CMK (cell line): ENCODE results near the gene CMTM6.
"Not testable (repeated sequence)": the region's sequence is repeated elsewhere in the genome, so short reads cannot be mapped to it uniquely, and the experiment has no call there.

Source experiments
- DNase-seq: peaks from one replicate; pipeline ENCODE4 v3.0.0-alpha.2; 2010; ENCODE audit warnings: low read depth

CMTM6 gene

DNA sequence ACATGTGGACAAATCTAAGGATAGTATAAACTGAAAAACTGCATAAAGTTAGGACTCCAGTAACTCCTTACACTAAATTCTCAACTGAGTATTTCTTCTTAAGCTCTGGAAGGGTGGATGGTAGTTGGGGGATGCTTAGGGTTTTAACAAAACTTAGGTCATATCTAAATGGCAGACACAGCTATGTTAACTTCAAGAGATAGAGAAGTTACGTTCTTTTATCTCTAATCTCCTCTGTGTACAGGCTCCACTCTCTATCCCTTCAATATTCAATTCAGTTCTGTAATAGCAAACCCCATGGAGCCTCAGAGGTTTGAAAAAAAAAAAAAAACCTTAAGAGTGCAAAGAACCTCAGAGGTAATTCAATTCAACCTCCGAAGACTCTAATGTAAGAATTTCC, 3.1 kb downstream of the CMTM6 start:
- no peak for DNase-seq

DNA sequence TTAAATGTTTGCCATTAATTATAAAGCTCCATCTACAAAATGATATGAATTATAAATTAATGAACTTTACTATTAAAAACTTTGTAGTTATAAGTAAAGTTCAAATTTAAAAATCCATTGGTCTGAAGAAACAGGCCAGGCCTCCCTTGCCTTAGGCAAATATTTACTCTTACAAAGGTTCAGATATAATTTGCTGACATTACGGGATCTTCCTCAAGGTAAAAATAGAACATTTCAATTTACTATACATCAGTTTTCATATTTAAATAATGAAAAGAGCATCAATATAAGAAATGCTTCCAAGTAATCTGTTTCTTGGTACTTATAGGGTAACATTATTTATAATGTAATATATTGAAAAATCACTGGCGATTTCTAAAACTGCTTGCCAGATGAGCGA, 3.7 kb downstream of the CMTM6 start:
- DNase-seq, result no peak

DNA sequence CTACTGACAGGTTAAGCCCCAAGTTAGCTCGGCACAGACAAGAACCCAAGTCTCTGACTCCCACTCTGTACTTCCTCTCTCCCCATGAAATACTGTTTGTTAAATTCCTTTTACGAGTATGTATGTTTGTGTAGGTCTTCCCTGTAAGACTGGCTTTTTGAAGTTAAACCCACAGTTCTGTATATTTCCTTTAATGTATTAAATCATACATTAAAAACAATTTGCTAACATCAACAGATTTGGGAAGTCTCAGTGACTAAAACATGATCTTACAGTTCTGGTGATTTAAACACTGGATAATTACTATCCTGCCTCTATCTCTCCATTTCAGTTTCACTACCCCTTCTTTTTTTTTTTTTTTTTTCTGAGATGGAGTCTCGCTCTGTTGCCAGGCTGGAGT, 4.4 kb downstream of the CMTM6 start:
- no peak for DNase-seq

DNA sequence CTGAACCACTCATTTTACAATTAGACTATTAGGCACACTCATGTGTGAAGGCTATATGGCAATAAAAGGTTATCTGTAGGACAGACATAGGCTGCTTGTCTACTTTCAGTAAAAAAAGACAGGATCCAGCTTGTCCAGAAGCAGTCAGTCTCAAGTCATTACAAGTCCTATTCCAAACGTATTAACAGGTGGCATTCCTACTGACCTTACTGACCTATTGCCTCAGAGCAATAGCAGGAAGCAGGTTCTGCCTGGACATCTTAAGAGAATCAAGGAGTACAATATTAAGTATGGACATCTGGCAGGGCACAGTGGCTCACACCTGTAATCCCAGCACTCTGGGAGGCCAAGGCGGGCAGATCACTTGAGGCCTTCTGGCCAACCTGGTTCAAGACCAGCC, 7.0 kb downstream of the CMTM6 start:
- no peak for DNase-seq

DNA sequence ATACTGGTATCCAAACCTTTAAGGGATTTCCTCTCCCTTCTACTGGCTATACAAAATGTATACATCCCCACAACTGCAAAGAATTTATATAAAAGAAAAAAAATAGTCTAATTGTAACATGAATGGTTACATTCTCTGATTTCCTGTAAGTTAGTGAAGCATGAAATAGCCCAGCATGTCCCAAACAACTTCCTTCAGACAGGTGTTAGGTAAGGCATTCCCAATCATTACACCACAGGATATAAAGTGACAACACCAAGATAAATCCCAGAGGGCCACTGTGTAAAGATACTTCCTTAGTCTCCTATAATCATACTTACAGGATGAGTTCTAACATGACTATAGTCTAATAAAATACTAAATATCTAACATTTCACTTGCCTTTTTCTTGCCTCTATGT, 7.6 kb downstream of the CMTM6 start:
- no peak for DNase-seq

DNA sequence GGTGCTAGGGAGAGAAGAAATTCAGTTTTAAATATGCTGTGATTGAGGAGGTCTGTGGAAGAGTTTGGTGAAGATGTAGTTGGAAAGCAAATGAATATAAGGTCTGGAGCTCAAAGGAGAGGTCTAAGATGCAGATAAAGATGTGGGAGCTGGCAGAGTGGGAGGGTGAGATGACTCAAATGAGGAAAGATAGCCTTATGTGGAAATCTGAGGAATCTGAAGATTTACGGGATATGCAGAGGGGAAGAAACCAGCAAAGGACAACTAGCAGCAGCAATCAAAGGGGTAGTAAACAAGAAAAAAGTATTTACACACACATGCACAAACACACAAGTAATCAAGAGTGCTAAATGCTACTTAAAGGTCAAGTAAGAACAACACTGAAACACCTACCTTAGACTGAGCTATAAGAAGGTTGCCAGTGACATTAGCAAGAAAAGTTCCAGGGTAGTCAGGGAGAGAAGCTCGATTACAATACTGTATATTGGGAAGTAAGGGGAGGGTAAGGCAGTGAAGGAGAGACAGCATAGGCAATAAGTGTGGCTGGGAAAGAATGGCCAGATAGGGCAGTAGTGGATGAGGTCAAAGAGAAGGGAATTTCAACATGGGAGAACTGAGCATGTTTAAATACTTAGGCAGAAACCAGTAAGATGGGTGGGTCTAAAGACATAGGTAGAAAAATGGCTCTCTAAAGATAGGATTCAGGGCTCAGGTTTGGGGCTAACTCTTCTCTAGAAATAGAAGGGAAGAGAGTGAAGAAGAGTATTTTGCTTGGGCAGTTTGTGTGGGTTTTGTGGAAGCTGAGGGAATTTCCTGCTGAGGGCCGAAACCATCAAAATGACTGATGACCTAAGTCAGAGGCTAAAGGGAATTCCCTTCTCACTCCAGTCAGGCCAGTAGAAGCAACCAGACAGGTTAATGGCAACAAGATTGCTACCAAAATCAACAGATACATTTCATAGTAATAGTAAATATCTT, 8.9 kb downstream of the CMTM6 start:
- DNase-seq, result no peak

DNA sequence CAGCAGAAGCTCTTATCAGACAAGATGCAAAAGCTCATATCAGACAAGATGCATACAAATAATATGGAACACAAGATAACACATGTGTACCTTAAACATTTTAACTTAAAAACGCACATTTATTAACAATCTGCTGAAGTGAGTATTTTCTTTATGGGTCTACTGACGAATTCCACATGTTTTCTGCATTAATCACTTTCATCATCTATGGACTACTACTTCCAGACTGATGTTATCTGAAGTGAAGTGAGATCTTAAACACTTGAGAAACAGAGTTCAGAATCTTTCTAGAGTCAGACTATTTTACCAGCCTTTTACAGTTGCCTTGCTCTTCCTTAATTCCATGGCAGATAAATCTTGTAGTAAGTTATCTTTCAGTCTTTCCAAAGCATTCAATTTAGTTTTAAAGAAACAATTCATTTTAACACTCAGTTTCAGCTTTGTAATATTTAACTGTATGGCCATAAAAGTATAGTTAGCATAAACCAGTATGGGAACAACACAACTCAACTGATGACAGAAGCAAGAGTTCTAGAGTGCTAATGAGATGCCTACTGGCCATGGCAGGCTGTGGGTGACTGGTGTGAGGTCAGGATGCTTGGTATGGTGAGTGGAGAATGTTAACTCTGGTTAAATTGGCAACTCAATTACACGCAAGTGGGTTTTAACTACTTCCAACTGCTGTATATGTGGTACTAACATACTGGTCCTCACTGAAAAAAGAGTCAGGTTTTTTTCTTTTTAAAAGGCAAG, 9.8 kb downstream of the CMTM6 start:
- no peak for DNase-seq

DNA sequence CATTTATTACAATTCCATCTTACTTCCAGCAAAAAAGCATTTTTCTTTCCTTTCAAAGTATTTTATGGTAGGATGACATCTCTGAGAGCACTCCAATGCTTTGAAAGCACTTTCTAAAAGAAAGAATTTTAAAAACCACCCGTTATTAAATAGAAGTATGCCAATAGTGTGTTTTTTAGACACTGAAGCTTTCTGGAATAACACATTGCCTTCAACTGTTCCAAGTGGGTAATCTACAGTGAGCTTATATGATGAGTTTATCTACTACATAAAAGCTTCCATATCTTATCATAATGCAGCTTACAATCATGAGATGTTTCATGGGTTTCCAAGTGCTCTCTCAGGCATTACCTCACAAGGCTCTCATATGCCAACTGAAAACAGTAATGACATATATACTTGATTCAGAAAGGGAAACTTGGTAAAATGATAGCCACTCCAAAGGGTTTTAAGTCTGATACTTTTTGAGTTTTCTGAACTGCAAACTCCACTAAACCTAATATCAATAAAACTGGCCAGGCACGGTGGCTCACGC, 14.1 kb downstream of the CMTM6 start:
- no peak for DNase-seq

DNA sequence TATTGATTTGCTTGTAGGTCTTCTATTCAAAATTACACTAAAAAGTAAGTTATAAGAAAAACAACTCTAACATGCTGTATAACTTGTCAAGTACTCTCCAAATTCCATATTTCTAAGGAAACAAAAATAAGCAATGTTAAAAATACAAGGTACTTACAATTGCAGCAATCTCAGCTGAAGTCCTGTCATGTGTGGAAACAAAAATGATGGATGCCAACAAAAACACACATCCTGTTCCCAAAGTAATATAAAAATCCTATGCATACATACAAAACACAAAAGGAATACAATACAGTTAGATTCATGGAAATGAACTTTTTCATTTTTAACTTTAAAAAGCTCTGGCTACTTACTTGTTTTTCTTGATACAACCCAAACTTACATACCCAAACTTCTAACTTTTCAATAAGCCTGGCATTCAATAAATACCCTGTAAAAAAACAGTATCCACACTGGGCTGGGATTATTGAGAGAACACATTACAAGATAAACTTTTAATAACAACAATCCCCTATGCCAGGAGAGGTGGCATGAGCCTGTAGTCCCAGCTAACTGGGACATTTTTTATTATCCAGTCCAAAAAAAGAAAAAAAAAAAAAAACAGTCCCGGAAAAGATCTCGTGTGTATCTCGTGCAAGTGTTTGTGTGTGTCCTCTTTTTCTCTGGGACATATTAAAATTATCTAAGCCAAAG, 14.7 kb downstream of the CMTM6 start:
- DNase-seq, result no peak

DNA sequence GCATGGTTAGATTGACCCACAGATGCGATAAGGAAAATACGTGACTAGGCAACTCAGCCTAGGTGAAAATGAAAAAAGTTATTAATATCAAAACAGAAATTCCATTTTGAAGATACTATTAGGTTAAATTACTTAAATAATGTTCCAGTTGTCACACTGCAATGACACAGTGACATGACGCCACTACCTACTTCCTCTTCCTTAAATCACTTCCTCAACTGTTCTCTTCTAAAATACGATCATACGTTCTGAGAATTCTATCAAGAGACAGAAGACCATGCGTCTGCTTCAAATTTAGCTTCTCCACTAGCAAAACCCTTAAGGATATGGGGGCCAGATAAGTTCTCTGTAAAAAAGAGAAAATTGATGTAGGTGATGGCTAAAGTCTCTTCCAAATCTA, 18.2 kb downstream of the CMTM6 start:
- DNase-seq, result no peak

DNA sequence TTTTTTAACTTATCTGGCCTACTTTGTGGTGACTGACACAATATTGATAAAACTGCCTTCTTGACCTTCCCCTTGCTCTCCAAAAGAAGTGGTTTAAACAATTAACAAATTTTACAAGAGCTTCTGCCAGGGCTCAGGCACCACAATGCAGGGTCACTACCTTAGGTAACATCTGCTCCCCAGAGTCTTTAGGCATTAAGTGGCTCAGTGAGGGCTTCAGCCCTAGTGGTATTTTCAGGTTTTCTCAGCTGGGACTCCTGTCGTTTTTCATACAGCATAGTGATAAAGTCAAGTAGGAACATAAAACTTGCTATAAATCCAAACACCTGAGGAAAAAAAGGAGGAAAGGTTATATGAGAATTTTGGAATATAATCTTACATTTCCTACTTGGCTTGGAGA, 18.9 kb downstream of the CMTM6 start:
- no peak for DNase-seq

DNA sequence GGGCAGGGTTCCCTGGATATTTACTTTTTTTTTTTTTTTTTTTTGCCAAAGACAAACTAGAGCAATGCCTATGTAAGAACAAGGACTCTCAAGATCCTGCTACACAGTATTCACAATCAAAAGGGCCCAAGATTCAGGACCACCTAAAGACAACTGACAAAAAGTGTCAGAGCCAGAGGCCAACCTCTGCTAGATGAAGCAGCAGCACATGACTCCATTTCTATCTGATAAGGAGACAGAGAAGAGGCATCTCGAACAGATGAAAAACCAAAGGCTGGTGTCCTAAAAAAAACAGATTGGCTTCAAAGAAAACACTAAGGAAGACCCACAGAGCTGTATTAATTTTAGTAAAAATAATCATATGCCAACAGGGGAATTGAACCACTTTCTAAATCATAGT, 20.0 kb downstream of the CMTM6 start:
- DNase-seq, result no peak

DNA sequence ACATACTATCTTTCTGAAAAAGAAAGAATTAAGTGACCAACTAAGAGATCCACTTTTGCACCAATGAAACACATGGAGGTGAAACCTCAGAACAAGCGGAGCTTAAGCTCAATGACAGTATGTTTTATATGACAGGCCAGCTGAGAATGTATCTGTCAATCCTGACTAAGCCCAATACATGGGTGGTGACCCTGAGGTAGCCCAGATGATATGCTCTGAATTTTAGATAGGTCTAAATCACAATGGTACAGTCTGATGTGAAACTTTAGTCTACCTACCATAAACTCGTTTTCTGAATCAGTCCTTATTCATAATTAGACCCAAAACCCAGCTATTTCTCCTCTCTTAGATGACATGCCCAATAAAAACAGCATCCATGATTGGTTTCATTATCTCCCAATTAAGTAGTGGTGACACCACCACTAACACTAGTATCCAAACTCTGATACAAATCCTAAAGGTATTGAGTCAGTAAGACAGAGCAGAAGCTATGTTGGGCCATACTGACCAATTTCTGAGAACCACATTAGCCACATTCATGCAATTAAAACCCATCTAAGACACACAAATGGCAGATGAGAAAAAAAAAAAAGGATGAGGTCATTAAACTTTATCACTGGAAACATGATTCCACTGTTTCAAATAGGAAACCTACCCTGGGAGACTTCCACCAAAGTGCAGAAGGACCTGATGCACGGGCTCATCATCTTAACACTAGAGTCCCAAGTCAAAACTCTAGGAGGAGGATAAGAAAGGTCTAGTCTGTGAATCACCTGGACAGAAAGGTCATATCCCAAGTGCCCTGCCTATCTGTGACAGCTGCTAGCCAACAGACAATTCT, 20.6 kb downstream of the CMTM6 start:
- DNase-seq, result no peak

DNA sequence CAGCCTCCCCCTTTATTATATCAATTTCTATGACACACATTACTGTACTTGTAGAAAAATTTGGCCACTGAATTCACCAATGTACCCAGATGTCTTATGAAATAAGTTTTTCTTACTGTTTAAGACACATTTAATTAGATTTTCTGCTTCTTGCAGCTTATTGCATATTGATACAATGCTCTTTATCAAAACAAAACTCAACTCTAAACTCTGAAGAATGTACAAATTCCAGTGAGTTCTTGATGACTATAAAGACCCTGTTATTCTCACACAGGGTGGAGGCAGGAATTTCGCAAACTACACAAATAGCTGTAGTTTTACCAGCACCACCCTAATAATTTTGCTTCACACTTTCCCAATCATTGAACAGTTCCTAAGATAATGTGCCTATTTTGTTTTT, 22.0 kb downstream of the CMTM6 start:
- no peak for DNase-seq

DNA sequence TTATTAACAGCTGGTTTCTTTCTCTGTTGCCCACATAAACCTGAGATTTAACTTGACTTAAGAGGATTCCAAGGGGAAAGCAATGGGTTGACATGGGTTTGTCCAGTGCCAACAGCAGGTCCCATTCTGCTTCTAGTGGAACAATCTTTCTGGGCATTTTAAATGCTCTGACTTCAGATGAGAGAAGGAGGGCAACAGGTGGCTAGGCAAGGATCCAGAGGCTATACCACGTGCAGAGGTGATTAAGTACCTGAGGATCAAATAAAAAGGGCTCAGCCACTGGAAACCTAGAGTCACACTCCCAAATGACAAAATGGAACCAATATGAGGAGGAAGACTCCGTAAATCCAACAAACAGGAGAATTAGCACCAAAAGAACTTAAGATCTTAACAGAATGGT, 28.5 kb downstream of the CMTM6 start:
- DNase-seq, result no peak

DNA sequence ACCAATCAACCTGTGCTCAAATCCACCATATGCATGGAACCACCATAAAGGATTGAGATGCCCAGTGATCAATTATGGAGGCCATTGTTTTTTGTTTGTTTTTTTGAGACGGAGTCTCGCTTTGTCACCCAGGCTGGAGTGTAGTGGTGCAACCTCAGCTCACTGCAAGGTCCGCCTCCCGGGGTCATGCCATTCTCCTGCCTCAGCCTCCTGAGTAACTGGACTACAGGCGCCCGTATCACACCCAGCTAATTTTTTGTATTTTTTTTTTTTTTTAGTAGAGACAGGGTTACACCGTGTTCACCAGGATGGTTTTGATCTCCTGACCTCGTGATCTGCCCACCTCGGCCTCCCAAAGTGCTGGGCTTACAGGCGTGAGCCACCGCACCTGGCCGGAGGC, 30.5 kb downstream of the CMTM6 start:
- DNase-seq, result not testable (repeated sequence)

DNA sequence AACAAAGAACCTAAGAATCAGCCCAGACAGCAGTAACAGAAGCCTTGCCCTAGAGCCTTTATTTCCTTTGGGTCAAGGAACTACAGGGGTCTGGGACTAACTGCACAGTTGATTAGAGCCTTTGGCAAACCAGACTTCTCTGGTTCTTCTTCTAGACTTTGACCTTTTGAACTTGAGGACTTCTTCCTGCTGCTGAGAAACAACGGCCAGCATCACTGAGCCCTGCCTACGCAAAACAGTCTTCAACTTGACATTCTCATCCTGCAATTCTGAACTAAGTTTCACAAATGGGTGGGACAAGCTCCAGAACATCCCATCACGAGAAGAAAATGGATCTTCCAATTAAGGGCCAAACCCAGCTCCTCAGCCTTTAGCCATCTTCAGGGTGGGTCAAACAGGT, 31.4 kb downstream of the CMTM6 start:
- no peak for DNase-seq

DNA sequence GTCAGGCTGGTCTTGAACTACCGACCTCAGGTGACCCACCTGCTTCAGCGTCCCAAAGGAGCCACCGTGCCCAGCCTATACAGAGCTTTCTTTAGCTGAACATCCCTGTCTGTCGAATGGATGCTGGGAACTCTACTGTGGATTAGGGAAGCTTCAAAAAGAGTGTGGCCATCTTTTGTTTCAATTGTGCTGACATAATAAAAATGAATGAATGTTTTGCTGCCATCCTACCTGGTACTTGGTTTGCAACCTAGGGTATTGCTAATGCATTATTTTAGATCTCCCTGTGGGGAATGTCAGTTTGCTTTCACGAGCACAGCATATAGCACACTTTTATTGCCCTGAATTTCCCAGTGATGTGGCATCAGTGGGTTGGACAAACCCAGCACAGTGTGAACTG, 32.3 kb downstream of the CMTM6 start:
- DNase-seq, result no peak

DNA sequence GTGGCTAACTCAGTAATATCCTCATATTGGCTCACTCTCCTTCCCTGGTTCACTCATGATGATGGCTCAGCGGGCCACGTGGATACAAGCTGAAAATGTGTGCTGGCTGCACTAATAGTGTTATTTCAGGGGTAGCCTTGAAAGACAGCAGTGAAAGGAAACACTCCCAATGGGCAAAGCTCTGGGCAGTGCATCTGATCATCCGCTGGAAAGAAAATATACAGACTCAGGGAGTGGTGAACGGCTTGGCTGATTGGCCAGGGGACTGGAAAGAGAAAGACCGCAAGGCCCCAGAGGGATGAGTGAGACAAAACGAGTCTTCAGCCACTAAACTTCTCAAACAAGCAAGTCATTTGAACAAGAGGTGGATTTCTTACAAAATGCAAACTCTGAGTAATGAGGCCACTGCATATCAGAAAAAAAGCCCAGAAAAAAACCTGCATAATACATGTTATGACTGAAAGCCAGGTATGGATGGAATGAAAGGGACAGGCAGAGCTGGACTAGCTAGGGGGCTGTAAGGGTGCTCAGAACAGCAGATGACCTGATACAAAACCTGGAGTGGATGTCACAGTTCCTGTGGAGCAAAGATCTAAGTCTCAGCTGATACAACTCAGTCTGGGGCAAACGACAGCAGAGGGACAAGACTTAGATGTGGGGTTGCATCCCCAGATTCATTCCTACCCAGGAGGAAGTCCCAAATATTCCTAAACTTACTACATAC, 33.3 kb downstream of the CMTM6 start:
- DNase-seq, result no peak

DNA sequence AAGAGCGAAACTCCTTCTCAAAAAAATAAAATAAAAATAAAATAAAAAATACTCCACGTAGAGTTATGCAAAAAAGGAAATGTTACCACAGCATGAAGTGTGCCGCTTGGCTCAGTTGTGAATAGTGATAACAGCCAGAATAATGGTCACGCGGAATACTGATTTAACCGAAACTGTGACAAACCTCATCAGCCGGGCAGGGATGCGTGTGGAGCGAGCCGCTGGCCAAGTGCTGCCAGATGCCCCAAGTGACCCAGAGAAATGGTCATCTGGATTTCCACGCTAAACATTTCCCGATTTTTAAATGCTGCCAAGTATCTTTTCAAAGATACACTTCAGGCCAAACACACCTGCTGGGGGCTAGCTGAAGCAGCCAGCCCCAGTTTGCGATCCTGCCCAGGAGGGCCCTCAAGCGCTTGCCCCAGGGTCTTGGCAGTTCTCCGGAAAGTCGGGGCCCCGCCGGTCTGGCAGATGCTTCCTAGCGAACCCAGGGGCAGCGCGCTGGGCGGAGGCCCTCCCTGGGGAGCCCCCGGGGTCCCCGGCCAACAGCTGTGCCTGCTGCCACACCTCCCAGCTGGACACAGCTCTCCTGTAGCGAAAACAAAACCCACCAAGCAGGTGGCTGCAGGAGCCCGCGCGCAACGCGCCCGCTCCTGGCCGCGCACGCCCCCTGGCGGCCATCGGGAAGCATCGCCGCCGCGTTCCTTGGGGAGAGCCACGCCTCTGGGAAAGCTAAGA, 35.1 kb downstream of the CMTM6 start:
- DNase-seq, result no peak
